Thoracic aorta (tissue), 2 donors: ENCODE results near the gene ESCO1. TPM values are rescaled to one million over a fixed set of nuclear protein-coding genes. Genes with fewer than 3 reads are reported as not detected.
A peak's percentile ranks its signal among the peaks of the same experiment; 100 is the strongest.
"Not testable (repeated sequence)": the region's sequence is repeated elsewhere in the genome, so short reads cannot be mapped to it uniquely, and the experiment has no call there.

ENCODE experiments used
- ATAC-seq: fragments of 150-250 bp; one replicate; pipeline ENCODE4 v1.8.0; 2017; ENCODE audit warnings: low read depth; ENCODE audit not compliant: insufficient number of reproducible peaks, low FRiP score
- DNase-seq: peaks from one replicate; pipeline ENCODE4 v3.0.0-alpha.2; 2020; ENCODE audit warnings: low spot score
- H3K27ac ChIP-seq, 2 donors: fragments of 200-600 bp; sonication (generic); 1 replicate in 1 of 2; 2 replicates in 1 of 2; pipeline ENCODE4 v1.5.1; 2016; ENCODE audit warnings: mild to moderate bottlenecking in 2 of 2, moderate library complexity in 2 of 2
- H3K27me3 ChIP-seq: fragments of 200-600 bp; sonication (generic); replicated peaks from 2 replicates; pipeline ENCODE4 v1.6.0; 2016; ENCODE audit warnings: mild to moderate bottlenecking; ENCODE audit not compliant: insufficient read depth
- H3K36me3 ChIP-seq: fragments of 200-600 bp; sonication (generic); one replicate; pipeline ENCODE4 v1.5.1; 2016
- H3K4me1 ChIP-seq, 2 donors: fragments of 200-600 bp; sonication (generic); 1 replicate in 1 of 2; 2 replicates in 1 of 2; pipeline versions ENCODE4 v1.5.1 to v1.6.0; 2016; ENCODE audit warnings: low read depth in 2 of 2, mild to moderate bottlenecking in 1 of 2; ENCODE audit not compliant: control insufficient read depth in 1 of 2
- H3K4me3 ChIP-seq: fragments of 200-600 bp; sonication (generic); 2 replicates; pipeline ENCODE4 v1.5.1; 2016; ENCODE audit warnings: mild to moderate bottlenecking
- H3K9me3 ChIP-seq: fragments of 200-600 bp; sonication (generic); 2 replicates; pipeline ENCODE4 v1.5.1; 2016
- CTCF ChIP-seq: fragments of 200-600 bp; sonication (generic); IDR thresholded peaks from one replicate; pipeline ENCODE4 v1.5.1; 2019; ENCODE audit warnings: antibody characterized with exemption
- total RNA-seq, 2 donors: library from RNA; depleted of rRNA; stranded (reverse); fragments of >200 nt; gene quantifications; one replicate each; pipeline versions ENCODE4 v1.1.0 to v1.2.3, GENCODE V29; 2016

ESCO1 gene
- total RNA-seq, 2 donors from 2014 or later, result 10.3 to 22.0 TPM

GRCh38 chr18:21632393-21632792 is 31.9 kb upstream of the ESCO1 start:
- Histone ChIP-seq H3K27ac (no peak overlapping the region), H3K27me3 (no peaks in the 10 kb centered on the region), H3K9me3 (no peaks in the 10 kb centered on the region), H3K4me3 (no peak overlapping the region), H3K36me3 (peaks cover 15% of the 10 kb centered on the region), H3K4me1 (no peaks in the 10 kb centered on the region)
- TF ChIP-seq CTCF, result no peak
- DNase-seq (no peak), ATAC-seq (no peak)

- no peaks in the 10 kb centered on the region for H3K4me1 ChIP-seq
- DNase-seq (no peak), ATAC-seq (no peak)
- H3K36me3 ChIP-seq, result peaks cover 29% of the 10 kb centered on the region
- no peak overlapping the region for H3K27ac ChIP-seq
- no peaks in the 10 kb centered on the region for H3K9me3 ChIP-seq
- H3K4me3 ChIP-seq, result no peak overlapping the region
- no peak for TF ChIP-seq CTCF
- no peaks in the 10 kb centered on the region for H3K27me3 ChIP-seq
Measured at GRCh38 chr18:21629089-21629832, 28.8 kb upstream of the ESCO1 start.

GRCh38 chr18:21621640-21622039 is 21.1 kb upstream of the ESCO1 start:
- H3K36me3 ChIP-seq, result peaks cover 27% of the 10 kb centered on the region
- H3K4me3 ChIP-seq, result peak overlapping the region; percentile 8
- DNase-seq, H3K4me1 ChIP-seq, H3K27me3 ChIP-seq, H3K9me3 ChIP-seq: not testable (repeated sequence)
- peak; percentile 50 for ATAC-seq
- peak overlapping the region; percentile 44 to 75 for H3K27ac ChIP-seq

GRCh38 chr18:21612125-21613039 is 11.9 kb upstream of the ESCO1 start, which contains the start of gene SNRPD1:
Gene SNRPD1, plus strand, starts transcription at chr18:21612314. Its CDS starts 116 bp downstream, at chr18:21612430.
- H3K4me1 ChIP-seq, result peaks cover 7 to 10% of the 10 kb centered on the region in 2 donors
- peak within 1 kb of the TSS; percentile 81 for H3K4me3 ChIP-seq
- no peaks in the 10 kb centered on the region for H3K36me3 ChIP-seq
- DNase-seq, result peak; percentile 29
- no peaks in the 10 kb centered on the region for H3K27me3 ChIP-seq
- TF ChIP-seq CTCF, result peak; percentile 93
- ATAC-seq, result peak; percentile 75
- H3K9me3 ChIP-seq, result no peaks in the 10 kb centered on the region
- H3K27ac ChIP-seq, result peak within 1 kb of the TSS; percentile 53 to 76

DNA sequence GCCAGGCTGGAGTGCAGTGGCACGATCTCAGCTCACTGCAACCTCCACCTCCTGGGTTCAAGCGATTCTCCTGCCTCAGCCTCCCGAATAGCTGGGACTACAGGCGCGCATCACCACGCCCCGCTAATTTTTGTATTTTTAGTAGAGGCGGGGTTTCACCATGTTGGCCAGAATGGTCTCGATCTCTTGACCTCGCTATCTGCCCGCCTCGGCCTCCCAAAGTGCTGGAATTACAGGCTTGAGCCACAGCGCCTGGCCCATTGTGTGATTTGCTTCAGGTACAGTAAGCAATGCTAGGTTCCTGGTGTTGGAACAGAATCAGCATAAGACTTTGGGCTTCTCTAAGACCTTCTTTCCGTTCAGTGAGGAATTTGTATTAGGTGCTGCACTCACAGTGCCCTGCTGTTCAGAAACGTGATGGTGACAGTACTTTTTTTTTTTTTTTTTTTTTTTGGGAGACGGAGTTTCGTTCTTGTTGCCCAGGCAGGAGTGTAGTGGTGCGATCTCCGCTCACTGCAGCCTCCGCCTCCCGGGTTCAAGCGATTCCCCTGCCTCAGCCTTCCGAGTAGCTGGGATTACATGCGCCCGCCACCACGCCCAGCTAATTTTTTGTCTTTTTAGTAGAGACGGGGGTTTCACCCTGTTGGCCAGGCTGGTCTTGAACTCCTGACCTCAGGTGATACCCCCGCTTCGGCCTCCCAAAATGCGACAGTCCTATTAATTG is 11.1 kb upstream of the ESCO1 start:
- ATAC-seq, H3K27me3 ChIP-seq, DNase-seq, H3K36me3 ChIP-seq, H3K4me1 ChIP-seq, H3K9me3 ChIP-seq: not testable (repeated sequence)
- Histone ChIP-seq H3K4me3 (peak overlapping the region; percentile 81), H3K27ac (peak overlapping the region; percentile 53 to 76)
